Frontal cortex (tissue), 4 donors: ENCODE results near the gene ARHGEF18. TPM values are rescaled to one million over a fixed set of nuclear protein-coding genes. Genes with fewer than 3 reads are reported as not detected.
"Not testable (repeated sequence)": the region's sequence is repeated elsewhere in the genome, so short reads cannot be mapped to it uniquely, and the experiment has no call there.

Experiments
- DNase-seq, 2 donors: peaks; one replicate each; pipeline ENCODE4 v3.0.0; 2012; ENCODE audit warnings: low spot score in 2 of 2
- FAIRE-seq: peaks from 2 replicates; lab custom pipeline; 2012; peaks lifted over from hg19 to GRCh38; lab: Jason Lieb, UNC
- total RNA-seq: library from RNA; depleted of rRNA; stranded (reverse); fragments of >200 nt; gene quantifications from one replicate; pipeline ENCODE4 v1.2.3, GENCODE V29; 2014
- donor health status: control.
- donor health status: control.
- donor health status: control.

The ARHGEF18 gene
- total RNA-seq, 1 donor from 2014 or later, result 26.1 TPM

GRCh38 chr19:7346488-7346971, 2.2 kb upstream of the ARHGEF18 start:
- FAIRE-seq, result no peak

DNA sequence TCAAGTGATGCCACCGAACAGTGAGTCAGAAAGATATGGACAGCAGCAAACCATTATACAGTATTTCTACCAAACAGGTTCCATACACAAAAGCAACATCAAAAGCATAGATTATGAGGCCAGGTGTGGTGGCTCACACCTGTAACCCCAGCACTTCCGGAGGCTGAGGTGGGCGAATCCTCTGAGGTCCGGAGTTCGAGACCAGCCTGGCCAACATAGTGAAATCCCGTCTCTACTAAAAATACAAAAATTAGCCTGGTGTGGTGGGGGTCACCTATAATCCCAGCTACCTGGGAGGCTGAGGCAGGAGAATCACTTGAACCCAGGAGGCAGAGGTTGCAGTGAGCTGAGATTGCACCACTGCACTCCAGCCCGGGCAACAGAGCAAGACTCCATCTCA, 1.7 kb upstream of the ARHGEF18 start:
- FAIRE-seq, DNase-seq: not testable (repeated sequence)

More at GRCh38 chr19:7346488-7346971, 2.2 kb upstream of the ARHGEF18 start:
- DNase-seq, result no peak

- DNase-seq (no peak), FAIRE-seq (no peak)
These were observed 474 bp downstream of the ARHGEF18 start for GRCh38 chr19:7349231-7349591.

GRCh38 chr19:7349961-7350711, 1.4 kb downstream of the ARHGEF18 start:
- no peak for FAIRE-seq
- no peak for DNase-seq

GRCh38 chr19:7351861-7352260, 3.1 kb downstream of the ARHGEF18 start:
- DNase-seq (no peak), FAIRE-seq (no peak)

GRCh38 chr19:7355151-7355820, 6.5 kb downstream of the ARHGEF18 start:
- DNase-seq, result no peak
- no peak for FAIRE-seq

- no peak for FAIRE-seq
- no peak for DNase-seq
These were observed 7.1 kb downstream of the ARHGEF18 start for GRCh38 chr19:7355871-7356270.

- FAIRE-seq, result no peak
- peak in 1 of 2 donors; percentile 38 for DNase-seq
These were observed 8.3 kb downstream of the ARHGEF18 start for GRCh38 chr19:7356899-7357627.

DNA sequence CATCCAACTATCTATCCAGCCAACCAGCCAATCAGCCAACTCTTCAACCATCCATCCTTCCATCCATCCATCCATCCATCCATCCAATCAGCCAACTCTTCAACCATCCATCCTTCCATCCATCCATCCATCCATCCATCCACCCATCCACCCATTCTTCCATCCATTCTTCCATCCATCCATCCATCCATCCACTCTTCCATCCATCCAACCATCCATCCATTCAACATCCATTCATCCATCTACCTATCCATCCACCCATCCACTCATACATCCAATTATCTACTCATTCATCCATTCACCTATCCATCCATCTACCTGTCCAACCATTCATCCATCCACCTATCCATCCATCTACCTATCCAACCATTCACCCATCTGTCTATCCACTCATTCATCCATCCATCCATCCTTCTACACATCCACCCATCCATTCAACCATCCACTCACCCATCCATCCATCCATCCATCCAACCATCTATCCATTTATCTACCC, 9.4 kb downstream of the ARHGEF18 start:
- no peak for DNase-seq
- FAIRE-seq, result no peak

GRCh38 chr19:7360393-7360984, 11.8 kb downstream of the ARHGEF18 start:
- FAIRE-seq (no peak), DNase-seq (no peak)

GRCh38 chr19:7363225-7363624, 14.5 kb downstream of the ARHGEF18 start:
- FAIRE-seq (no peak), DNase-seq (no peak)

DNA sequence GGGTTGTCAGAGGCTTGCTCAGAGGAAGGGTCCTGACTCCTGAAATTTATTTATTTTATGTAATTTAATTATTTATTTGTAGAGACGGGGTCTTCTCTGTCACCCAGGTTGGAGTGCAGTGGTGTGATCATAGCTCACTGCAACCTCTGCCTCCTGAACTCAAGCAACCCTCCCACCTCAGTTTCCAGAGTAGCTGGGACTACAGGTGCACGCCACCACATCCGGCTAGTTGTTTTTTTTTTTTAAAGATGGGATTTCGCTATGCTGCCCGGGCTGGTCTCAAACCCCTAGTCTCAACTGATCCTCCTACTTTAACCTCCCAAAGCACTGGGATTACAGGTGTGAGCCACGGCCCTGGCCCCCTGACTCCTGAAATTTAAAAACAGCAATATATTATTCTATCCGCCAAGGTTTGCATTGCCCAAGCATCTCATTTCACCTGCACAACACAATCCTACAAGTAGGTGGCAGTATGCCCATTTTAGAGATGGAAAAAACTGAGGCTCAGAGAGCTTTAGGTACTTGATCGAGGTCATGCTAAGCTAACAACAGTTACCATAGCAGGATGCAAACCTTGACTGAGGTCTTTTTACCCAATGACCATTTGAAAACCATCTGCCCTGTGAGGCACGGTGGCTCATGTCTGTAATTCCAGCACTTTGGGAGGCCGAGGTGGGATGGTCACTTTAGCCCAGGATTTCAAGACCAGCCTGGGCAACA, 18.1 kb downstream of the ARHGEF18 start:
- DNase-seq (no peak), FAIRE-seq (no peak)

GRCh38 chr19:7368456-7368855, 19.7 kb downstream of the ARHGEF18 start:
- FAIRE-seq (no peak), DNase-seq (no peak)

DNA sequence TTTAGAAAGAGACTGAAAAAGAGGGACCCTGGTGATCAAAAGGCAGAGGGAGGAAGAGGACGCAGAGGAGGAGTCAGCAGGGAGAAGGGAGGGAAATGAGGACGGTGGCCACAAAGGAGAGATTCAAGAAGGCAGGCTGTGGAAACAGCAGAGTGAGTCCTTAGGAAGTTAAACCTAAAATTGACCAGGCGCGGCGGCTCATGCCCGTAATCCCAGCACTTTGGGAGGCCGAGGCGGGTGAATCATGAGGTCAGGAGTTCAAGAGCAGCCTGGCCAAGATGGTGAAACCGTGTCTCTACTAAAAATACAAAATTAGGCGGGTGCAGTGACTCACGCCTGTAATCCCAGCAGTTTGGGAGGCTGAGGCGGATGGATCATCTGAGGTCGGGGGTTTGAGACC, 20.1 kb downstream of the ARHGEF18 start:
- not testable (repeated sequence) for FAIRE-seq

GRCh38 chr19:7370546-7370945, 21.8 kb downstream of the ARHGEF18 start:
- FAIRE-seq (no peak), DNase-seq (no peak)

More for the DNA sequence above, 20.1 kb downstream of the ARHGEF18 start:
- DNase-seq, result not testable (repeated sequence)

- FAIRE-seq, result no peak
- DNase-seq, result no peak
These were observed 22.3 kb downstream of the ARHGEF18 start for GRCh38 chr19:7371001-7371400.

DNA sequence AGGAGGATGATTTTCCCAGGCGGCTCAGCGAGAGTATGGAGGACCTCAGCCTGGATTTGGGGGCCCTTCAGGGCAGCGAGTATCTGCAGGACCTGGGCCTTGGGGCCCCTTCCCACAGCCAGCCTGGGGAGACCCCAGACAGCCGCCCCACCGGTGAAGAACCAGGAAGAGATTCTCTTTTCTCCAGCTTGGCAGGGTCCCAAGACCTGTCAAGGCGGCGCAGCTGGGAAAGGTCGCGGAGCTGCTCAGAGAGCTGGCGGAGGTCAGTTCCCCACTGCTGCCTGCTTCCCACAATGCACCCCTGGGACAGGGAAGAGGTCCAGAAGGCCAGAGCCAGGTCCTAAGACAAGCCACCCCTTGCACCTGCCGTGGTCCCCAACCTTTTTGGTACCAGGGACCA, 24.1 kb downstream of the ARHGEF18 start:
- FAIRE-seq (no peak), DNase-seq (no peak)

DNA sequence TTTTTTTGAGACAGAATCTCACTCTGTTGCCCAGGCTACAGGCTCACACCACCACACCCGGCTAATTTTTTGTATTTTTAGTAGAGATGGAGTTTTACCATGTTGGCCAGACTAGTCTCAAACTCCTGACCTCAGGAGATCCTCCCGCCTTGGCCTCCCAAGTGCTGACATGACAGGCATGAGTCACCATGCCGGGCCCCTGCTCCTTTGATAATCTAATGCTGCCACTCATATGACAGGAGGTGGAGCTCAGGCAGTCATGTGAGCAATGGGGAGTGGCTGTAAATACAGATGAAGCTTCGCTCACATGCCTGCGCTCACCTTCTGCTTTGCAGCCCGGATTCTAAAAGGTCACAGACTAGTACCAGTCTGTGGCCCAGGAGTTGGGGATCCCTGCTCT, 25.1 kb downstream of the ARHGEF18 start:
- FAIRE-seq (no peak), DNase-seq (no peak)

DNA sequence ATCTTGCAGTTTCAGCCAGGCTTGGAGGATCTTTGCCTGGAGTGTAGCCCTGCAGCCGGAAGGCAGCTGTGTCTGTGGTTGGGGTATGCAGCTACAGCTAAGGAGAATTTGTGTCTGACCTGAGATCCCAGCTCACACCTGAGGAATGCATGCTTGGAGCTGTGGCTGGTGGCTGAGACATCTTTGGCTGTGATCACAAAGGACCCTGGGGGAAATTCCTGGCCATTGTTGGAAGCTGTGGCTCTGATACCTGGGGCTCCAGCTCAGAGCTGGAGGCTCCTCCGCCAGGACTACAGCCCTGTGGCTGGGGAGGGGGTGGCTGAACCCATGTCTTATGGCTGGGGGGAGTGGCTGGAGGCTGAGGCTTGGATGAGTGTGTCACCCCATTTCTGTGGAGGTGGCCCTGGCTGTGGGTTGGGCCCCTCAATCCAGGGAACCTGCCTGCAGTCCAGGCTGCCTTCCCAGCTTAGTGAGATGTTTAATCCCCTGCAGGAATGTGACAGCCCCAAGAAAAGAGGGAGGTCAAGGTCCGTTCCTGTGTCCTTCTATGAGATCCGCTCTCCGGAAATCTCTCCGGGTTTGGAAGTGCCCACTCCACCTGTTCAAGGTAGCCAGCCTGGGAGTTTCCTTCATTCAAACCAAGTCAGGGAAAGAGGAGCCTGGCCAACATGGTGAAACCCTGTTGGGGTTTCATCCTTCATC, 27.6 kb downstream of the ARHGEF18 start:
- no peak for FAIRE-seq
- DNase-seq, result no peak
